Tibial nerve (tissue), 4 donors: ENCODE measurements around the gene GNA14.

Source experiments
- CTCF ChIP-seq, 5 experiments: fragments of 200-600 bp in 3 of 5; fragments of 450-650 bp in 2 of 5; sonication (generic) in 3 of 5; IDR thresholded peaks; one replicate each; pipeline ENCODE4 v1.5.1; 2016 to 2019; ENCODE audit warnings: antibody characterized with exemption in 5 of 5, mild to moderate bottlenecking in 3 of 5, moderate library complexity in 2 of 5
- EP300 ChIP-seq, 2 donors: sonication (generic); formaldehyde crosslinking; IDR thresholded peaks; one replicate each; pipeline ENCODE4 v1.6.1; 2017; ENCODE audit warnings: antibody characterized with exemption in 2 of 2, mild to moderate bottlenecking in 1 of 2
- POLR2A ChIP-seq, 2 donors: fragments of 450-650 bp; IDR thresholded peaks; one replicate each; pipeline ENCODE4 v1.6.1; 2017; ENCODE audit warnings: antibody characterized with exemption in 2 of 2, mild to moderate bottlenecking in 2 of 2, moderate library complexity in 2 of 2

- no peak for TF ChIP-seq EP300 (IDR thresholded peaks at IDR 0.05)
- no peak for TF ChIP-seq CTCF (IDR thresholded peaks at IDR 0.05)
- TF ChIP-seq POLR2A (IDR thresholded peaks at IDR 0.05): no peak
Observed at GRCh38 chr9:77582961-77583576, 65.1 kb downstream of the GNA14 start.
